GM20000 (cell line): ENCODE data around the gene WSCD2.

Experiments
- DNase-seq: peaks from one replicate; pipeline ENCODE4 v3.0.0; 2012; ENCODE audit warnings: low spot score
- CTCF ChIP-seq: IDR thresholded peaks from 2 replicates; pipeline ENCODE4 v1.5.1; 2012; ENCODE audit warnings: mild to moderate bottlenecking, control low read depth; ENCODE audit errors: extremely low read depth, missing control alignments

Gene WSCD2

GRCh38 chr12:108297895-108298760 is 169.0 kb downstream of the WSCD2 start:
- peak; percentile 28 for DNase-seq
- no peak for TF ChIP-seq CTCF

GRCh38 chr12:108298761-108299275 is 169.7 kb downstream of the WSCD2 start:
- DNase-seq, result no peak
- no peak for TF ChIP-seq CTCF

- DNase-seq, result no peak
- no peak for TF ChIP-seq CTCF
Observed at GRCh38 chr12:108299516-108299915, 170.4 kb downstream of the WSCD2 start.
